Keratinocyte (primary cell): Measurements from ENCODE around the gene CATSPERE.

Experiments
- CTCF ChIP-seq, 3 experiments: IDR thresholded peaks in 1 of 3; conservative IDR thresholded peaks in 1 of 3; optimal IDR thresholded peaks in 1 of 3; 2 replicates in 2 of 3; 3 replicates in 1 of 3; pipeline versions ENCODE3 to v1.5.1; 2011; ENCODE audit warnings: low read length in 3 of 3, mild to moderate bottlenecking in 3 of 3, moderate library complexity in 2 of 3, control low read depth in 1 of 3, inconsistent platforms in 1 of 3; ENCODE audit not compliant: insufficient read depth in 2 of 3; ENCODE audit errors: extremely low read depth in 1 of 3
- EZH2 ChIP-seq: IDR thresholded peaks from one replicate; pipeline ENCODE4 v1.6.1; 2012; ENCODE audit warnings: inconsistent platforms, mild to moderate bottlenecking, low read length, moderate library complexity

- no peak for TF ChIP-seq CTCF (optimal IDR thresholded peaks at IDR 0.05 in 1 of 3, IDR thresholded peaks at IDR 0.05 in 1 of 3, conservative IDR thresholded peaks at IDR 0.05 in 1 of 3; ENCODE audit: extremely low read depth in 1 of 3, insufficient read depth in 2 of 3, low read length in 3 of 3)
- no peak for TF ChIP-seq EZH2
These were observed 173.5 kb downstream of the CATSPERE start for GRCh38 chr1:244634546-244634945.
